Right hindlimb (tissue), 1 donor: ENCODE measurements around the gene SYNE3.

ENCODE experiments used
- DNase-seq: peaks from one replicate; pipeline ENCODE4 v3.0.0-alpha.2; 2018

Gene SYNE3

DNA sequence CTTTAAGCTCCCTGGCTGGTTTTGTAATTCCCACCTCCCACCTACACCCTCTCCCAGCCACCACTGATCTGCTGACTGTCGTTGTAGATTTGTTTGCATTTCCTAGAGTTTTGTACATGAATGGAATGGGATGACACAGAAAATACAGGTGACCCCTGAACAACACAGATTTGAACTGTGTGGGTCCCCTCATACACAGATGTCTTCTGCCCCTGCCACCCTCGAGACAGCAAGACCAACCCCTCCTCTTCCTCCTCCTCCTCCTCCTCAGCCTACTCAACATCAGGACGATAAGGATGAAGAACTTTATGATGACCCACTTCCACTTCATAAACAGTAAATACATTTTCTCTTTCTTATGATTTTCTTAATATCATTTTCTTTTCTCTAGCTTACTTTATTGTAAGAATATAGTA, 28.8 kb downstream of the SYNE3 start:
- no peak for DNase-seq

GRCh38 chr14:95486875-95487668, 29.4 kb downstream of the SYNE3 start:
- no peak for DNase-seq

GRCh38 chr14:95485222-95485819, 31.1 kb downstream of the SYNE3 start:
- DNase-seq = no peak

DNA sequence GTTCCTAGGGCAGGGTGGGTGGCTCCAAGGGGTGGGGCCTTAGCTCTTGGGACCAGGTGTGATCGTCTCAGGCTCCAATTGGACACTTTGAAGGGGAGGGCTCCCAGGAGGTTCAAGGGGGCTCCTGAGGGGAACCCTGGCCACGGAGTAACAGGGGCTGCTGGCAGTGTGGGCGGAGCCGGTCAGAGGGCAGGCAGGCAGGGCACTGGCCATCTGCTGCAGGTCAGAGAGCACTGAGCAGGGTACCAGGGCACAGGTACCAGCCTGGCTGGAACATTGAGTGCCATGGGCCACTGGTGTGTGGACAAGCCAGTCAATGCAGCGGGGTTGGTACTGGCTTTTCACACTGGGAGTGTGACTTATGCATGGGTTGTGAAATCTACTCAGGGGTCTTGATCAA, 32.2 kb downstream of the SYNE3 start:
- DNase-seq = no peak

DNA sequence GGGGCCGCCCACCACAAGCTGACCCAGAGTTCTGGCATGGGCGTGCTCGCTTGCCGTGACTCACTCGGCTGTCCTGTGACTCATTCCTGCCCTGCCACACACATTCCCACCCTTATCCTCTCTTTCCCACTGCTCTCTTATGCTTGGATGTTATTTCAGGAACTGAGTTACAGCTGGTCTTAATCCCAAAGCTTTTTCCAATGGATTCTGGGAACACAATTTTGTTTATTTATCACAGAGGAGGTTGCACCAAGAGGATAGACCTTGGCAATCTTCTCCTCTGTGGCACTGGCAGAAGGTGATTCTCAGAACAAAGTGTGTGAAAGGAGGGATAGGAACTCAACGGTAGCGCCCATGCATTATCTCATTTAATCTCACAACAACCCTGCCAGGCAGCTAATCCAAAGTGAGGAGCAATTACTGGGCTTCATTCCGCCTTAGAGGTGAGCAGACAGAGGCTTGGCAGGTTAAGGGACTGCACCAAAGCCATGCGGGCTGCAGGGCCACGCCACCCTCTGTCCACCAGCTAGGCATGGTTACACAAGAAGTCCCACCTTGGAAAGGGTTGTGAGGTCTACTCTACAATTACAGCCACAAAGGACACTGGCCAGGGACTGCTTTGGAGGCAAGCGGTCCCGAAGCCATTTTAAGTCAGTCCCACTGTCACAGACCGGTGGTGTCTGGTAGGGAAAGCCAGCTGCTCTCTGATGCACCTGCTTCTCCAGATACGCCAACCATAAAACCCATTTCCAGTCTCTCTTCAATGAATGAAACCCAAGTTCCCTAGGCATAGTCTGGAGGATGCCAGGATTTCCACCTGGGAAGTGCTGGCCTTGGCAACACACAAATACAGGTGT, 32.9 kb downstream of the SYNE3 start:
- DNase-seq = peak; percentile 82

- DNase-seq = no peak
Observed at GRCh38 chr14:95482627-95483308, 33.7 kb downstream of the SYNE3 start.

DNA sequence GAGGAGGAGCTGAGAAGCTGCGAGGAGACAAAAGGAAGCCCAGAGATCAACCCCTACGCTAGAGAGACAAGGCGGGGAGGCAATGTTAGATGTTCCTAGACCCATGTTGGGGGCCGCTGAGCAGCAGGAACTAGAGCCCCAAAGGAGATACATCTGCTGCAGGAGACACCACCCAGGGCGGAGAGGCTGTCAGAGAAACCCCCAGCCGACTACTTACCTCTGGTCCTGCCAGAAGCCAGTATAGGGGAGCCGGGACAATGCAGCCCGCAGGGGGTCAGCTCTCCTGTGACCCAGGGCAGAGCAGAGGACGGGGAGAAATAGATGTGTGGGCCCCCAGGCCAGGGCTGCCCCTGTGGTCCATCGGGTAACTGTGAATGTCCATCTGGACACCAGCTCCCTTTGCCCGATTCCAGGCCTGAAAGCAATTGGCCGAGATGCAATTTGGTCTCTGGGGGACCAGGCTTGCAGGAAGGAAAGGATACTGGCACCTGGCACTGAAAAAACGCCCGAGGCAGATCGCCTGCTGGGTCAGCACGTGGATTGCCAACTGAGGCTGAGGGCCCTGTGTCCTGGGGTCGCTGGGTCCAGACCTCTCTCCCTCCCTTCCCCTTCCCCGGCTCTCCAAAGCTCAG, 34.9 kb downstream of the SYNE3 start:
- no peak for DNase-seq

GRCh38 chr14:95480887-95481226, 35.6 kb downstream of the SYNE3 start:
- DNase-seq = no peak

GRCh38 chr14:95480109-95480886, 36.2 kb downstream of the SYNE3 start:
- DNase-seq = no peak

DNA sequence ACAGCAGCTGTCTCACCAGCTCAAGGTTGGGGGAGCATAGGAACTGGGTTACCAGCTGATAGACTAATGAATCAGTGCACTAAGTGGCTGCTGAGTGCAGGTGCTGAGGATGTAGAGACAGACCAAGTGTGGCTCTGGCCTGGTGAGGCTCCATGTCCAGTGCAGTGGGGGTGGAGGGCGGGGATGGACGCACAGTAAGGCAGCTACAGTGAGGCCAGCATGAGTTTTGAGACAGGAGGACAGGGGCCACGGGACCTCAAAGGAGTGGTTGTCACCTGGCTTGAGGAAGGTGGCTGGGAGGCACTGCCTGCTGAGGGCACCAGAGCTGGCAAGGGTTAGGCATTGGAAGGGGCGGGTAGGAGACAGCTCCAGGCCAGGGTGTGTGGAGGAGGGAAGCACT, 37.0 kb downstream of the SYNE3 start:
- DNase-seq = no peak

- no peak for DNase-seq
Observed at GRCh38 chr14:95478818-95479217, 37.6 kb downstream of the SYNE3 start.

GRCh38 chr14:95478309-95478708, 38.1 kb downstream of the SYNE3 start:
- DNase-seq = no peak

DNA sequence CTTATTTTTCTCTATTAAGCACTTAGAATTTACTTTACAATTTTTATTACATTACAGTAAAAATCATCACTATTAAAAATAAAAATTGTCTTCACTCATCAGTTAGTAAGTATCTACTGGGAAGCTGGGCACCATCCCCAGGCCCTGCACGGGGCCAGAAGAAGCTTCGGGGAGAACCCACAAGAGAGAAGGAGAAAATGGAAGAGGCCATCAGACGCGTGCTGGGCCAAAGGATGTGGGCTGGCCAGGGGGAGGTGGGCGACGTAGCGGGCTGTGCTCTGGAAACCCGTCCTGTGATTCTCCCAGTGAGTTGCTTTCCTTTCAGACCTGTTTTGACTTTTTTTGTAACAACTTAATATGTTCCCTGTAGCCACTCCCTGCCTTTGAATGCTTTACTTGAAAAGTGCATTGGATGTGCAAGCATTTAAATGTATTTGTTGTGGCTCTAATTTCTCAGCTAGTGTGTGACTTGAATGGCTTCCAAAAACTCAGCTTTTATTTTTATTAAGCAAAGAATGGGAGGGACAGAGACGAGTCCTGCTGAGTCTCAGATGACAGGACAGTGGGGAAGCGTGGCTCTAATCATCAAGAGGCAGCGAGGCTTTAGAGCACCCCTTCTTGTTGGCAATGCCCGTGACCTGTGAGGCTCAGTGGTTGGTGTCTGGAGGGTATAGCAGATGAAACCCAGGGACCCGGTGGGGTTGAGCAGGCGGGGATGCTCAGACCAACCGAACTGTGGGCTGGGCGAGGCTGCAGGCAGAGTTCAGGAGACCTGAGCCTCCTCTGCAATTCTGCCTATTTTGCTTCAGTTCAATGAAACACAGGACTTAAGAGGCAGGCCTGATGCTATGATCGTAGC, 38.8 kb downstream of the SYNE3 start:
- DNase-seq = no peak

GRCh38 chr14:95476747-95477146, 39.7 kb downstream of the SYNE3 start:
- DNase-seq = no peak

DNA sequence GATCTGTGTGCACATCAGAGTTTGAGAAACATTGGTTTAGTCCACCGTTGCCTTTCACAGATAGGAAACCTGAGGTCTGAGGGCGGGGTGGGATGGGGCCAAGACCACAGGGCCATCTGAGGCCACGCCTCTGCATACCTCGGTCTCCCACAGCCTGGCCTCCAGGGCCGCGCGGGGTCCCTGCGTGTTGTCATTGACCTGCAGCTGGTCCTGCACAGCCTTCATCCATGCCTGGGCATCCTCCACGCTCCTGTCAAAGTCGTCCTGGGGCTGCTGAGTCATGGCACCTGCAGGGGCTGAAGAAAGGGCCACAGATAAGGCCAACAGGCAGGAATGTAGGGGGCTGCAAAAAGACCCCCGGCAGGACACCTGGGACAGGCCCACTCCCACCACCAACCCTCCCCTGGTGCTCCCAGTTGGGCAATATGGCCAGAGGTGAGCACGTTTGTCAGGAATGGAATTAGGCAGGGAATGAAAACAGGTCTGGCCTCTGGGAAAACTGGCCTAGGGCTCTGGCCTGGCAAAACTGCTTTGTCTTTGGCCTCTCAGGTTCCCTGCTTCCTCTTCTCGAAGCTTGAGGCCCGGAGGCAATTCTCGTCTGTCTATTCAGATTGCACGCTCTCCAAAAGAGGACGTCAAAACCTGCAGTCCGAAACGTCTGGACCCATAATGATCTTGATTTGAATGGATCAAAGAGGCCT, 40.8 kb downstream of the SYNE3 start:
- DNase-seq = no peak

DNA sequence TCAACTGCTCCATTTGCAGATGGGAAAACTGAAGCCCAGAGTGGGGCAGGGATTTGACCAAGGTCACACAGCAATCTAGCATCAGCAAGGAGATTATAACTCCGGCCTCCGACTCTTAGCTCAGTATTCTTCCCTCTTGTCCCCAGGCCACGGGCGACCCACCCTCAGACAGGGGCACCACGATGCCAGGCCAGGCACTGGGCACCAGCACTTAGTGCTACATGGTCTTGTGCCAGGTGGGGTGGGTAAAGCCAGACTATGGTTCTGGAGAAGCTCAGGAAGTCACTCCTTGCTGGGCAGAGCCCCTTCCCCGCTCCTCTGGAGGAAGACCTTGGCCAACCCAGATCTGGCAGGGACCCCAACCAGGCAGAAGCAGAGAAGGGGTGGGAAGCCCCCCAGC, 41.5 kb downstream of the SYNE3 start:
- no peak for DNase-seq

DNA sequence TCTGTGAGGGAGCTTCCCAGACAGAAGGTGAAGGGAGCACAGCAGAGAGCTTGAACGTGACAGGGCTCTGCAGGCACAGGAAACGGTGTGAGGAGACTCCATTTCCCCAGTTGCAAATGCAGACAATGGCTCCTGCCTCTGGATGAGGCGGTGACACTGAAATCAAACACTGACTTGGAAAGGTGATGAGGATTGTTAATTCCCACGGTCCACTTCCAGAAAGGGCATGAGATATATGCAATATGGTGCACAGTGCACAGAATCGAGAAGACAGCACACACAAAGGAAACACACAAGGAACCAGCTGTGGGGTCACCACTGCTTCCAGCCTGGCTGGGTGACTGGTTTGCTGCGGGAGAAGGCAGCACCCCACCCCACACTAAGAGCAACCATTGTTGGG, 42.0 kb downstream of the SYNE3 start:
- DNase-seq = no peak

DNA sequence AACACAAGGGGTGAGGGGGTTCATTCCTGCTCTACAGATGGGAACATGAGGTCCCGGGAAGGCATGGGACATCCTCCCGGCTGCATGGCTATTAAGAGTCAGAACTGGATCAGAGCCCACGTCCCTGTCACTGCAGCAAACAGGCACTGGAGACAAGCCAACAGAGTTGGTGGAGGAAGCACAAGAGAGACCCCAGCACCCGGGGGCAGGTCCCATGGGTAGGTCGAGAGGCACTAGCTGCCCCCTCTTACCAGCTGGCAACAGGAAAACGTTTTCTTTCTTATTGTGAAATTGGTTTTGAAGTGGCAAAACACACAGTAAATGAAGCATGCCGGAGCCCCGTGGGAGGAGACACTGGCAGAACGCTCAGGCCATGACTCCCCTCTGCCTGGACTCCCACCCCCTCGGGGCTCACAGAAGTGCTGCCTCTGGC, 43.6 kb downstream of the SYNE3 start:
- no peak for DNase-seq

DNA sequence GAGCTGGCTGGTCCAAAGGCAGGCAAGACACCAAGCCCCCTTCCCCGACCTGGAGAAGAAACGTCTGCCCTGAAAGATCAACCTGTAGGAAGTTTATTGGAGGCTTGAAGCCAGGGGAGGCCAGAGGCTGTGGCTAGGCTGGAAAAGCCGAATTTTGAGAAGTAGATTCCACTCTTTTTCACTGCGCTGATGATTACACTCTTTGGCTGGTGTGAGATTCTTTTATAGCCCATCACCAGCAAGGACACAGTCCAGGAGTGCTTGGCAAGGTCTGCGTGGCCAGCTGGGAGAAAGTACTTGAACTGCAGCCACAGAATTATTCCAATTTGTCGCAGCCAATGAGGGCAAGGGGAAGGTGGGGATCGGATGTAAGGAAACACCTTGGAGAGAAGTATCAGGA, 45.0 kb downstream of the SYNE3 start:
- peak; percentile 56 for DNase-seq

DNA sequence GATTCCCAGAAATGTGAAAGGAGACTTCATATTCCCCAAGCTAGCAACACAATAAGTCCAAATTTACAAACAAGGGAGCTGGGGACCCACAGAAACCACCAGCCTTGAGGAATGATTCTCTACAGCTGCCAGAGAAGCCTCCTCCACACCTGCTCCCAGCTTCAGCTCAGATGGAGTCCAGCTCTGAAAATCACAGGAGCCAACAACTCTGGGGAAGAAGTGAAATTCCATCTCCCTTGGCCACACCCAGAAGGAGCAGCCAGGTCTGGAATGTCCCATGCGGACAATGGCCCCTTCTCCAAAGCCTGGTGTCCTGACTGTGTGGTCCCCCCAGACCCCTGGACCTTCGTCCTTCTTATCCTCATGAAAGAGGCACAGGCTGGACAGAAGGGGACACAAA, 45.4 kb downstream of the SYNE3 start:
- DNase-seq = peak; percentile 70
